ENCODE measurements around the gene TYMS.

The TYMS gene

DNA sequence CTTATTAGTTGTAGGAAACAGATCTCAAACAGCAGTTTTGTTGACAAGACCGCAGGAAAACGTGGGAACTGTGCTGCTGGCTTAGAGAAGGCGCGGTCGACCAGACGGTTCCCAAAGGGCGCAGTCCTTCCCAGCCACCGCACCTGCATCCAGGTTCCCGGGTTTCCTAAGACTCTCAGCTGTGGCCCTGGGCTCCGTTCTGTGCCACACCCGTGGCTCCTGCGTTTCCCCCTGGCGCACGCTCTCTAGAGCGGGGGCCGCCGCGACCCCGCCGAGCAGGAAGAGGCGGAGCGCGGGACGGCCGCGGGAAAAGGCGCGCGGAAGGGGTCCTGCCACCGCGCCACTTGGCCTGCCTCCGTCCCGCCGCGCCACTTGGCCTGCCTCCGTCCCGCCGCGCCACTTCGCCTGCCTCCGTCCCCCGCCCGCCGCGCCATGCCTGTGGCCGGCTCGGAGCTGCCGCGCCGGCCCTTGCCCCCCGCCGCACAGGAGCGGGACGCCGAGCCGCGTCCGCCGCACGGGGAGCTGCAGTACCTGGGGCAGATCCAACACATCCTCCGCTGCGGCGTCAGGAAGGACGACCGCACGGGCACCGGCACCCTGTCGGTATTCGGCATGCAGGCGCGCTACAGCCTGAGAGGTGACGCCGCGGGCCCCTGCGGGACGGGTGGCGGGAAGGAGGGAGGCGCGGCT, at the start of gene TYMS:
TSS of gene TYMS (plus strand) at position 343 of the 690 bp plus-strand sequence. CDS start at position 433, 90 bp downstream.
- DNase-seq (ENCODE audit: low read depth in 2 of 2, low spot score in 1 of 2), result no peak

DNA sequence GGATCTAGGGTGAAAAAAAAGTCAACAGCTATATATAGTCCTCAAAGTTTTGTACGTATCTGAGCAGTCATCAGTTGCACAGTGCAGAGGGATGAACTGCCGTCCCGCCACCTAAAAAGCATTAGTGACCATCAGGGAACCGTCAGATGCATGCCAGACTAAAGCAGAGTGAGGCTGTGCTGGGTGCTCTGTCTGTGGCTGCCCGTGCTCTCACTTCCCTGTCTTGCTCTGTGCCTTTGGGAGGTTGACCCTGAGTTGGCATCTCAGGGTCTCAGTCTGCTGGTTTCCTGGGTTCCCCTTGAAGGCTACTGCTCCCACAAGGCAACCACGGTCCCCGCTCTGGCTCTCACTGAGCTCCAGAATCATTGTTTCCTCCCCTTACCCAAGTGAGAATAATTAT, 49.5 kb upstream of the TYMS start:
- DNase-seq (ENCODE audit: low read depth in 2 of 2, low spot score in 1 of 2), result no peak

DNA sequence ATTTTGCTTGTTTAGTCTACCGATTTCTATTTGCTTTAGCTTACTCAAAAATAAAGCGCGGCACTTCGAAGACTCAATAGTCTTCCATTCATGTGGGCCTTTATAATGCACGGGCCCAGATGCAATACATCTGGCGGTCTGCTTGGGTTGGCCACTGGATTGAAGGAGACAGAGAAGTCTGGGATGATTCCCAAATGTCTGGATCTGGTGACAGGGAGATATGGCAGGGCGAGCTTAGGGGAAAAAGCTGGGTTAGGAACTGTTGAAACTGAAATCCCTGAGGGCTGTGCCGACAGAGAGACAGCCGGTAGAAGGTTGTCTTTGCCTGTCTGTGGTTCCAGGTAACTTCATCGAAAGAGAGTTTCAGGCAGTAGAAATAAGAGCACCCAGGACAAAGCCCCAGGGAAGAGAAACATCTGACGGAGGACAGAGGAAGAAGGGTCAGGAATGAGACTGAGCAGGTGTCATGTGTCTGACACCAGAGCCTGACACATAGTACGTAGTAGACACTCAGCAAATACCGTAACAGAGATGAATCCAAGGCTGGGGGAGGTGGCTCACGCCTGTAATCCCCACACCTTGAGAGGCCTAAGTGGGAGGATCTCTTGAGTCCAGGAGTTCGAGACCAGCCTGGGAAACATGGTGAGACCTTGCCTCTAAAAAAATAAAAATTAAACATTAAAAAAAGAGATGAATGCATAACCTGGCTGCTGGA, 47.1 kb upstream of the TYMS start:
- no peak for DNase-seq (ENCODE audit: low read depth in 2 of 2, low spot score in 1 of 2)

DNA sequence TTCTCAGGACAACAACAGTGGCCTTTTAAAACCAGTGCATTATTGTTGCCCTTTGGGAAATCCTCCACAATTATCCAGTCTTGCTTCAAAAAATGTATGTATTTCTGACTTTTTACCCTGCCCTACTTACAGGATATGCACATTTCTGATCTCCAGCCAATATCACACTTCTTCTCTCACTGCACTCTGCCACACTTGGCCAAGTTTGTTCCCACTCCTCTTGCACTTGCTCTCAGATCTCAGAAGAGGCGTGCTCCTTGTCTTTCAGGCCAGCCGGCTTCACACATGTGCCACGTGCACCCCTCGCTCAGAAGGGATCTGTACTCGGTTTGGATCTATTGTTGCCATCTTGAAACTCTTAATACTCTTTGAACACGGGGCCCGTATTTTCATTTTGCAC, 45.3 kb upstream of the TYMS start:
- DNase-seq (ENCODE audit: low read depth in 2 of 2, low spot score in 1 of 2), result no peak

DNA sequence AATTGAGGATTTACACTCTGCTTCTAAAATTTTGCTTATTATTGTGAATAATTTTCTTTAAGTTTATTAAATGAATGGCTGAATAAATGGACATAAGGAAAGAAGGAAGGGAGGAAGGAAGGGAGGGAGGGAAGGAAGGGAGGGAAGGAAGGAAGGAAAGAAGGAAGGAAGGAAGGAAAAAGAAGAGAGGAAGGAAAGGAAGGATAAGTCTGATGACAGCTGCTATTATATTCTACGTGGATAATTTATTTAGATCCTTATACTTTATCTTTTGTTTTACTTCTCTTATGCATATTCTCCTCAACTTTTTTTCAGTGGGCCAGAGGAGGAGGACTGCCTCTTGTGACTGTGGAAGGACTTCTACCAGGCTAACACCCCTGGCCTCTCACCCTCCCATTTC, 43.3 kb upstream of the TYMS start:
- DNase-seq (ENCODE audit: low read depth in 2 of 2, low spot score in 1 of 2), result no peak

DNA sequence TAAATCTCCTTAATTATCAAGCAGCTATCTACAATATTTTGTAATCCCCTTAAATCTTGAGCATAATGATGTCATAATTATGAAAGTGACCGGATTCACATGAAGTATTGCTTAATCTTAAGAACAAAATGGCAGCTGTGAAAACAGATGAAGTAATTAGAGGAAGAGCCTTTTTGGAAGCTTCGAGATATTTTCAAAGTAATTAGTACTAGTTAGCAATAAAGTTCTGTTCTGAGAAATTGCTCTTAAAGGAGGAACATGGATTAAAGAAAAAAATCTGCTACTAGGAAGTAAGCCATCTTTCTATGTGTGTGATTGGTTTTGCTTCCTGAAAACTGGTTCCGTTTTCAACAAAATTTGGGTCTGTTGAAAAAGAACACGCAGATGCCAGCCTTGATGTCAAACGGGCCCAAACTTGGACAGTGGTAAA, 42.3 kb upstream of the TYMS start:
- DNase-seq (ENCODE audit: low read depth in 2 of 2, low spot score in 1 of 2), result no peak

DNA sequence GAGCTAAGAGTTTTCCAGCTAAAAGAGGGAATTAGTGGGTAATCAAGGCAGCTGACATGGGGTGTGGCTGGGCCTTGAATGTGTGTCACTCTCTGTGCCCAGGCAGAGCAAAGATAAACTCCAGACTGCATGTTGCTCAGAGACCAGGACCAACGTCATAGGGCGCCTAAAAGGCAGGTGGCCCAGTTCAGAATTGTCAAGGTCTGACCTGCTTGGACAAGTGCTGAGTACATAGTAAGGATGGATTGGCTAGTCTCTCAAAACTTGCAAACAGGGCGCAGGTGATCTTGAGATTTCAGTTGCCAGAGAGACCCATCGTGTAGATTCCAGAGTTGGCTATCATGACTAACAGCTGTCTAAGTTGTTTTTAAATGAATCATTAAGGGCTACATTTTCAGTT, 41.7 kb upstream of the TYMS start:
- no peak for DNase-seq (ENCODE audit: low read depth in 2 of 2, low spot score in 1 of 2)

DNA sequence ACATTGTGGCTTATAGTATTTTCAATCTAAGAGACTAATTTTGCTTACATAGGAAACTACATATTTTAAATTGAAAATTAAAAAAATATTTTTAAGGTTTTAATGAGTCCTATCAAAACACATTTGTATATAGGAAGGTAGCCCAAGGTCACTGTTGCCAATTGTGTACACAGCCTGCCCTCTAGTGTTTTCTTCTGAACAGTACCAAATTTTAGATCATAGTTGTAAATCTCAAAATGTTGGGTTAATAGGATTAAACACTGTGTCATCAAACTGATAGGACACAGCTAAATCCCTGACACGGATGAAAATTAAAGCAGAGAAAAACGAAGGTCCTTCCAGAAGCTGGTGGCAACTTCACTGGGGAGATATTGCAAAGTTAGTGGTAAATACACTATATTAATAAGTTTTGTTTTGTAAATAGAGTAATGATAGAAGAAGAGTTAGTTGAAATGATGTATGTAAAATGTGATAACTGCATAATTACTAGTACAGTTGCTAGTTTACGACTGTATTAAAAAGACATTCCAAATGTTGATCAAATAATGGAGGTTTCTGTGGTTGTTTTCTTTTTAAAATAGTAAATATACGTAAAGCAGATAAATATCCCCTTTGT, 41.0 kb upstream of the TYMS start:
- DNase-seq (ENCODE audit: low read depth in 2 of 2, low spot score in 1 of 2), result no peak

DNA sequence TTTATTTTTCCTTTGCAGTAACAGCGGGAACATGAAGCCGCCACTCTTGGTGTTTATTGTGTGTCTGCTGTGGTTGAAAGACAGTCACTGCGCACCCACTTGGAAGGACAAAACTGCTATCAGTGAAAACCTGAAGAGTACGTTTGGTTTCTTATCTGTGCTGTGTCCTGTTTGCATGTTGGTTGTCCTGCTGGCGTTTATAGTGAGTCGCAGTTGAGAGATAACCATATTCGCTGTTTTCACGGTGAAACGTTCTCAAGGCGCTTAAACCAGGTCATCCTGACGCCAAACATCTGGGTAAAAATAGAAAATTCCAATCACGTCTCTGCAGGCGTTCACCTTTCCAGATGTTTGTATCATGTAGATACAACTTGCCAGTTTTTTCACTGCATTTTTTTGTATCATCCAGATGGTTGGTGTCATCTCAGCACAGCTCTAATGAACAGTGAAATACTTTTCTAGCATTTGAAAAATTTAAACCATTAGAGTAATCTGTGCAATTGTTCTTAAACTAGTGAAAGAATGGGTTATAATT, 39.4 kb upstream of the TYMS start:
- DNase-seq (ENCODE audit: low read depth in 2 of 2, low spot score in 1 of 2), result no peak

DNA sequence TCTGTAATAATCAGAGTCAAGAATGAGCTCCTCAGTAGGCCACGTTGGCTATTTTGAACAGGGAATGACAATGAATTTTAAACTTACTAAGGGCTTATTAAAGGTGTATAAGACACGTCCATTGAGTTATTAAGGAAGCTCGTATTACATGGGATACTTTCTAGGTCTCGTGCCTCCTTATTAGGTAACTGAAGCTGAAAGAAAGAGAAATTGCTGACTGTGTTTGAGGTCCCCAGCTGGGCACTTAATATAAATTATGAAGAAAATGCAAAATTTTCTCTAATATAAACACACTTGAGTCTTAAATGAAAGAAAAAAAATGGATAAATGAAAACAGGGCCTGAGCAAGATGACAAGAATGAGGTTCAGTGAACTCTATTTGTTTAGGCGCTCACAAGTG, 38.8 kb upstream of the TYMS start:
- DNase-seq (ENCODE audit: low read depth in 2 of 2, low spot score in 1 of 2), result no peak

DNA sequence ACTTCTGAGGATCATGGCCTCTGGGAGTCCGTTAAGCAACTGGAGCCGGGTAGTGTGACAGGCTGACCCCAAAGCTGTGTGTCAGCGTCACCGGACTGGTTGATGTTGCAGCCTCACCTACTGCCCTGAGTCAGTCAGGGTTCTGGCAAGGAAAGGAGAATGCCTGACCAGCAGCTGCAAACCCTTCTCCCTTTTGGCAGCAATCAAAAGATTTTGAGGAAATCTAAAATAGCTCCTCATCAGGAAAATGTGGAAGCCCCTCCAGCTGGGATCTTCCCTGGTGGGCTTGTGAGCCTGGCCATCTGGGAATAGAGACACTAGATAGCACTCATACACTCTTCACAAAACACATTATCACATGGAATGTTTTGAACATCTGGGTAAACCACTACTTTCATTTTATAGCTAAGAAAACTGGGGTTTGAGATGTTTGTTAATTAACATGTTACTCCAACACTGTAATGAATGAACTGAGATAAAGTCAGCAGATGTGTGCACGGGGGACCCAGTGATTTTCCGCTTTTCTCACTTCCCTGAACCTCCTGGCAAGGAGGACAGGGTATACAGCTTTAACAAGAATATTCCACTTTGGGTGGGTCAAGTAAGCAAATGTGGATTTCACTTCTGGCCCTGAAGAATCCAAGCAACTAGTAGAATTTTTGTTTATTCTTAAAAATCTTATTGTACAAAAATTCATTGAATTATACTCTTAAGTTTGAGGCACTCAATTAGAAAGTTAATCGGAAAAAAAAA, 36.0 kb upstream of the TYMS start:
- DNase-seq (ENCODE audit: low read depth in 2 of 2, low spot score in 1 of 2), result no peak

DNA sequence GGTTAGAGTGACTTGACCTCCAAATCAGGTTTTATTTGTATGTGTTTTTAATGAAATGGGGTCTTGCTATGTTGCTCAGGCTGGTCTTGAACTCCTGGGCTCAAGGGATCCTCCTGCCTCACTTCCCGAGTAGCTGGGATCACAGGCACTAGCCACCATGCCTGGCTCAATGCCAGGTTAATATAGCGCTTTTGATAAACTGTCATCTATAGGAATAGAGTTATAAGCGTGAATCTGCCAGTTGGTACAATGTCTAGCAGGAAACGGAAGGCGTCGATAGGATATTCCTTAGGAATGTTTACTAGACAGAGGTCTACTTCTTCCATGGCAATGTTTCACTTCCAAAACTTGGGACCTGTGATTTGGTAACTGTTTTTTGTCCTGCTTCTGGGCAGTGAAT, 35.2 kb upstream of the TYMS start:
- DNase-seq (ENCODE audit: low read depth in 2 of 2, low spot score in 1 of 2), result no peak

DNA sequence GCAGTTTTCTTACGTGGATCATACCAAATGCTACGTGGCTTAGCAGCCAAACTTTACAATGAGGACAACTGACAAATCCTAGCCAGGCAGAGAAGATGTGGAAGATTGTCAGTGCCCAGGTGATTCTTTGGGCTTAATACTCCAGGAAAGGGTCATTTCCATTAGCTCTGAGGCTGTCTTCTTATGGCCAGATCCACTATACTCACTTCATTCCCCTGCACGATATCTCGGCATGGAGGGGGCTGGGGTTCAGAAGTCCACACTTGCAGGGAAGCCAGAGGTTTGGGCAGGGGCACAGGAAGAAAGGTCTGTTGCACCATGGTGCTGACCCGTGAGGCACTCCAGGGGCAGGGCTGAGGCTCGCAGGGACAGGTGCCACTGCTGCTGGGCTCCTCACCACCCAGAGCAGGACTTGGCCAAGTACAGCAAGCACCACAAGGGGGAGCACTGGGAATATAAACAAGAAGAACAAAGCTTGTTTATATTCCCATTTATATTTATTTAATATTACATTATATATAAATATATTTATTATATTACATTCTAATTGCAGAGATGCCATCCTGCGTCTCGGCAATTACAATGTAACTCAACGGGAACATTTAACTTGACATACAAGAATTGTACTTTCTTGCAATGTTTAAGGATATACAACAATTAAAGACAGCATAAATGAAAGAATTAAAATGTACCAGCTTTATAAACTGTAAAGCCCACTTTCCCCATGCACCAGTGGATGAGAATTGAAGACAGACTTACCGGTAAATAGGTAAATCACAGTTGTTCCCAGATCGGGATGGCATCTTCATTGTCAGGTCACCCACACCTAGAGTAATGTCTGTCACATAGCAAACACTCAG, 33.5 kb upstream of the TYMS start:
- DNase-seq (ENCODE audit: low read depth in 2 of 2, low spot score in 1 of 2), result peak in 1 of 2 donors; percentile 15

DNA sequence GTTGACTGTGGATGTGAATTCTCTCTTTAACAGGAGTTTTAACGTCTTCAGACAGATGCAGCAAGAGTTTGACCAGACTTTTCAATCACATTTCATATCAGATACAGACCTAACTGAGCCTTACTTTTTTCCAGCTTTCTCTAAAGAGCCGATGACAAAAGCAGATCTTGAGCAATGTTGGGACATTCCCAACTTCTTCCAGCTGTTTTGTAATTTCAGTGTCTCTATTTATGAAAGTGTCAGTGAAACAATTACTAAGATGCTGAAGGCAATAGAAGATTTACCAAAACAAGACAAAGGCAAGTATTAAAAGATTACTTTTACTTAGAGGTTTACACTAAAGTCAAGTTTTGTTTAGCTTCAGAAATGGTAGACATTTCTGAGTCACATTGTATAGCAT, 30.2 kb upstream of the TYMS start:
- no peak for DNase-seq (ENCODE audit: low read depth in 2 of 2, low spot score in 1 of 2)

DNA sequence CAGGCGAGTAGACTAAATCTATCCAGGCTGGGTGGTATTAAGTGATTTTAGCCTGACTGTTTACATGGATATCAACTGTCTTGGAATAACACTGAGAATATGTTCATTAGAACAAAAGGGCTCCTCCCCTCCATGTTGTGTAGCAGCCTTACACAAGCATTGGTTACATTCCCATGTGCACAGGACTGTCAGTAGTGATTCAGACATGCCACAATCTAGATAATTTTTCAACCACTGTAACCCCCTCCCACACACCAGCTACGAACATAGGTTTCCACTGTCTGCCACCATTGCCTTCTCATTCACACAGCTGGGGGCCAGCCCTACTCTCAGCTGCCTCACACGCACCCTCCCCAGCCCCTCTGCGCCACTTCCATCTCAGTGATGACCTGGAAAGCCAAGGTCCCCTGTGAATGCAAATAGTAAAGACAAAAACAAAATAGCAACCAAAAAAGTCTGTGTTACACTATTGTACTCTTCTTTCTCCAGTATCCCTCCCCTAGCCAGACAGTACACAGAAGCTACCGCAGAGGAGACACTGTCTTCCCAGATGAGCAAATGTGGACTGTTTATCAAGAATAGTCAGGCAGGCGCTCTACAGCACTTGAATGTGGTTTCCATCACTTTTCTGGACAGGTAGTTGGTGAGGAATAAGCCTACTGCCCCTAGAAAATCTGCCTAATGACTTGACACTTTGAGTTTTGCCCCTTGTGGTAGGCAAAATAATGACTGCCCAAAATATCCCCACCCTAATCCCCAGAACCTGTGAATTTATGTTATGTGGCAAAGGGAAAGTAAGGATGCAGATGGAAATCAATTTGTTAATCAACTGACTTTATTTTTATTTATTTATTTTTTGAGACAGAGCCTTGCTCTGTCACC, 27.9 kb upstream of the TYMS start:
- DNase-seq (ENCODE audit: low read depth in 2 of 2, low spot score in 1 of 2), result no peak

DNA sequence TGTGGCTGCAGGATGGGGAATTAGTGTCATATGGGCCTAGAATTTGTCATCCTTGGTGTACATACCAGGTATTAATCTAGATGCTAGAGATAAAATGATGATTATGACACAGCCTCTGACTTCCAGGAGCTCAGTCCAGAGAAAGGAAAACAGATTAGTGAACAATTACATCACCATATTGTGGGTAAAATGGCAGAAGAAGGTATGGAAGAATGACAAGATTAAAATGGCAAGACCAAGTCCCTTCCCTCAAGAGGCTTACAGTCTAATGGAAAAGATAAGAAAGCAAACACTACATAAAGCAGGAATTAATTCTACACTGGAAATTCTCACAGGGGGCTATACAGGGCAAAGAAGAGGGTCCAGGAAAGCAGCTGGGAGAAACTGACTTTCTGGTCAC, 25.9 kb upstream of the TYMS start:
- DNase-seq (ENCODE audit: low read depth in 2 of 2, low spot score in 1 of 2), result no peak

DNA sequence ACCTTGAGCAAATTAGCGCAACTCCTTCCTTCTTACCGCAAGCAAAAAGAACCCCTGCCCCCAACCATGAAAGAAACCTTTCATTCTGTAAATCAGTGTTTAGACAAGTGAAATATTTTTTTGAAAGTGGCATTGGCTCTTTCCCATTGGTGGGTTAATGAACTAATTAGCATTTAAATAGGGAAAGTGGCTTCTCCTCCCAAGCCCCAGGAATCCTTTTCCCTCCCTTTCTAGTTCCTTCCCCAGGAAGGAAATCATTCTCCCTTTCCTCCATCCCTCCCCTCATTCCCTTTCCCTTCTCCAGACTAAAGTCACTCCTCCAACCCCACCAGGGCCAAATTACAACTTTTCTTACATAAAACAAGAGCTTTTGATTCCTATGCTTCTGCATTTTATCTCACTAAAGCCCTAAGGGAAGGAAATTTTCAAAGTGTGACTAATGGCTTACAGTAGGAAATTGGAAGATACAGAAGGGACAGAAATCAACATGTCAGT, 22.9 kb upstream of the TYMS start:
- no peak for DNase-seq (ENCODE audit: low read depth in 2 of 2, low spot score in 1 of 2)

DNA sequence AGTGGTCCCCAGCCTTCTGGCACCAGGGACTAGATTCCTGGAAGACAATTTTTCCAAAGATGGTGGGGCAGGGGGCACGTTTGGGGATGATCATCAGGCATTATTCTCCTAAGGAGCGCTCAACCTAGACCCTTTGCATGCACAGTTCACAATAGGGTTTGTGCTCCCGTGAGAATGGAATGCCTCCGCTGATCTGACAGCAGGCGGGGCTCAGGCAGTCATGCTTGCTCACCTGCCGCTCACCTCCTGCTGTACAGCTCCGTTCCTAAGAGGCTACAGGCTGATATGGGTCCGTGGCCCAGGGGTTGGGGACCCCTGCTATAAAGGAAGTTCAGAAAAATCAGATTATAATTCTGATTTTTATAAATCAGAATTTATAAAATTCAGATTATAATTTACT, 22.3 kb upstream of the TYMS start:
- DNase-seq (ENCODE audit: low read depth in 2 of 2, low spot score in 1 of 2), result no peak

DNA sequence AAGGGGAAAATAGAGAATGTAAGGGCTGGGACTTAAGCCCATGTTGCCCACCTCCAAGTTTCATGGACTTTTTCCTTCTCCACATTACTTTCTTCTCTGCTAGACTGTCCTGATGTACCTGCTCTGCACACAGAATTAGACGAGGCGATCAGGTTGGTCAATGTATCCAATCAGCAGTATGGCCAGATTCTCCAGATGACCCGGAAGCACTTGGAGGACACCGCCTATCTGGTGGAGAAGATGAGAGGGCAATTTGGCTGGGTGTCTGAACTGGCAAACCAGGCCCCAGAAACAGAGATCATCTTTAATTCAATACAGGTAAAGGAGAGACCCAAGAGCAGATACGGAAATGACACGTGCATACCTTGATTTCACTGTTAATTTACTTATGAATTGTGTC, 16.2 kb upstream of the TYMS start:
- DNase-seq (ENCODE audit: low read depth in 2 of 2, low spot score in 1 of 2), result no peak
